SH-SY5Y (cell line): ENCODE measurements around the gene FBXW4.

Experiments
- GATA2 ChIP-seq: IDR thresholded peaks from 2 replicates; pipeline ENCODE4 v1.6.1; 2011; ENCODE audit warnings: mild to moderate bottlenecking, low read depth, low read length
- GATA3 ChIP-seq: IDR thresholded peaks from 2 replicates; pipeline ENCODE4 v1.6.1; 2011; ENCODE audit warnings: low read depth, mild to moderate bottlenecking, low read length, moderate library complexity

- TF ChIP-seq GATA2 (no peak), GATA3 (no peak)
Observed at GRCh38 chr10:101732096-101732495, 37.1 kb upstream of the FBXW4 start.
